ENCODE measurements around the gene STYK1. TPM values are rescaled to one million over a fixed set of nuclear protein-coding genes. Genes with fewer than 3 reads are reported as not detected.

The STYK1 gene
- total and polyA plus RNA-seq, 10 of the 15 experiments (the other 5 are each of a cell fraction or from before 2014, with no cell fraction given): 0.62 to 1.2 (median 0.82) TPM; not detected in 1

- TF ChIP-seq CUX1 (IDR thresholded peaks at IDR 0.05; ENCODE audit: insufficient replicate concordance, low read depth, low read length) (no peak), SUZ12 (IDR thresholded peaks at IDR 0.05; ENCODE audit: unreplicated experiment) (no peak), NBN (IDR thresholded peaks at IDR 0.05) (peak; percentile 100), IRF5 (IDR thresholded peaks at IDR 0.05; ENCODE audit: borderline replicate concordance) (no peak), REST (IDR thresholded peaks at IDR 0.05; ENCODE audit: low read depth, low read length) (no peak; the same call in 1 of the 2 replicates), HSF1 (IDR thresholded peaks at IDR 0.05; ENCODE audit: low read depth, low read length) (no peak), TCF3 (IDR thresholded peaks at IDR 0.05; ENCODE audit: borderline replicate concordance, insufficient read depth, low read depth, low read length) (no peak), PRDM15 (CRISPR knock-in tag; IDR thresholded peaks at IDR 0.05) (peak; percentile 77; the same call in 1 of the 2 replicates), USF2 (IDR thresholded peaks at IDR 0.05; ENCODE audit: borderline replicate concordance, low read depth, low read length) (no peak), ATF3 (IDR thresholded peaks at IDR 0.05; ENCODE audit: borderline replicate concordance, extremely low read depth, low read depth, low read length) (peak; percentile 93)
Measured at GRCh38 chr12:10613349-10614055, 60.4 kb downstream of the STYK1 start, which contains the start of gene MAGOHB (continued).

Data from GM12878 (cell line).